Measurements from ENCODE around the gene PITX2.

DNA sequence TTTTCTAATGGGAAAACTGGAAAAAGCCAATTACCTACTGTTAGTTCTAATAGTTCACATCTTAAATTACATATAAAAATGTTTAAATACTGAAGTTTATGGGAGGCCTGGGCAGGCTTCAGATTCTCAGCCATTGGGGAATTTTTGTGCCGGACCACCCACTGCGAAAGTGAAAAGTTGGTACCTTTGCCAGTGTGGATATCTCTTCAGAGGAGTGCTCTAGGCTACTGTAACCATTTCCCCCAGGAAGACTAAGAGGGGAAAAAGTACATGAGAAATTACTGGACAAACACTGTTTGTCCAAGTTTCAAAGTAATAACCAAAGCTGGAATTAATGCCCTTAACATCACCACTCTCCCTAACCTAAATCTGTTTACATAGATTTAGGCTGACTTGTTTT, 20.8 kb downstream of the PITX2 start:
- TF ChIP-seq CTCF (IDR thresholded peaks at IDR 0.05) (no peak), POLR2AphosphoS5 (IDR thresholded peaks at IDR 0.05) (no peak)
